ENCODE data around the gene CIB4.

Gene CIB4

GRCh38 chr2:26639685-26640243, 1.4 kb downstream of the CIB4 start:
- no peak for DNase-seq

- no peak for DNase-seq
These were observed 3.3 kb downstream of the CIB4 start for GRCh38 chr2:26637811-26638310.

GRCh38 chr2:26636935-26637334, 4.2 kb downstream of the CIB4 start:
- no peak for DNase-seq

- no peak for DNase-seq
These were observed 5.8 kb downstream of the CIB4 start for GRCh38 chr2:26635401-26635800.

GRCh38 chr2:26634636-26635230, 6.4 kb downstream of the CIB4 start:
- no peak for DNase-seq

GRCh38 chr2:26633993-26634595, 7.1 kb downstream of the CIB4 start:
- no peak for DNase-seq

- DNase-seq = no peak
These were observed 7.7 kb downstream of the CIB4 start for GRCh38 chr2:26633351-26633945.

GRCh38 chr2:26632624-26633185, 8.5 kb downstream of the CIB4 start:
- no peak for DNase-seq

- DNase-seq = no peak
These were observed 9.6 kb downstream of the CIB4 start for GRCh38 chr2:26631401-26632170.

- DNase-seq = no peak
These were observed 10.4 kb downstream of the CIB4 start for GRCh38 chr2:26630669-26631360.

- no peak for DNase-seq
These were observed 10.9 kb downstream of the CIB4 start for GRCh38 chr2:26630235-26630634.

- DNase-seq = no peak
These were observed 11.4 kb downstream of the CIB4 start for GRCh38 chr2:26629751-26630150.

GRCh38 chr2:26629346-26629630, 11.9 kb downstream of the CIB4 start:
- DNase-seq = no peak

- DNase-seq = no peak
These were observed 12.4 kb downstream of the CIB4 start for GRCh38 chr2:26628561-26629345.

GRCh38 chr2:26627350-26628105, 13.6 kb downstream of the CIB4 start:
- no peak for DNase-seq

- DNase-seq = no peak
These were observed 14.6 kb downstream of the CIB4 start for GRCh38 chr2:26626606-26627005.

GRCh38 chr2:26623541-26624495, 17.3 kb downstream of the CIB4 start:
- DNase-seq = no peak

GRCh38 chr2:26621469-26622199, 19.5 kb downstream of the CIB4 start:
- DNase-seq = no peak

- DNase-seq = no peak
These were observed 21.0 kb downstream of the CIB4 start for GRCh38 chr2:26620031-26620605.

Measured in SW 1271 (cell line).